ENCODE results near the gene PIK3R5.
"Not testable (repeated sequence)": the region's sequence is repeated elsewhere in the genome, so short reads cannot be mapped to it uniquely, and the experiment has no call there.

The PIK3R5 gene

GRCh38 chr17:8965394-8966168, at the start of gene PIK3R5:
Gene PIK3R5, minus strand, starts transcription at chr17:8965707. Its CDS starts 54,213 bp downstream, at chr17:8911494.
- no peak for DNase-seq (ENCODE audit: low spot score)

- no peak for DNase-seq (ENCODE audit: low spot score)
These were observed 45.5 kb upstream of the PIK3R5 start for GRCh38 chr17:9011001-9011400.

- DNase-seq (ENCODE audit: low spot score), result no peak
These were observed 44.2 kb upstream of the PIK3R5 start for GRCh38 chr17:9009737-9010136.

- DNase-seq (ENCODE audit: low spot score), result no peak
These were observed 43.6 kb upstream of the PIK3R5 start for GRCh38 chr17:9009096-9009495.

GRCh38 chr17:9007052-9007714, 41.7 kb upstream of the PIK3R5 start:
- DNase-seq (ENCODE audit: low spot score), result no peak

- DNase-seq (ENCODE audit: low spot score), result no peak
These were observed 40.8 kb upstream of the PIK3R5 start for GRCh38 chr17:9006175-9006767.

- no peak for DNase-seq (ENCODE audit: low spot score)
These were observed 39.4 kb upstream of the PIK3R5 start for GRCh38 chr17:9004961-9005285.

- DNase-seq (ENCODE audit: low spot score), result no peak
These were observed 38.8 kb upstream of the PIK3R5 start for GRCh38 chr17:9004132-9004960.

GRCh38 chr17:9003355-9004131, 38.0 kb upstream of the PIK3R5 start:
- DNase-seq (ENCODE audit: low spot score), result no peak

GRCh38 chr17:9002606-9003354, 37.3 kb upstream of the PIK3R5 start:
- no peak for DNase-seq (ENCODE audit: low spot score)

- no peak for DNase-seq (ENCODE audit: low spot score)
These were observed 36.7 kb upstream of the PIK3R5 start for GRCh38 chr17:9002227-9002605.

GRCh38 chr17:9001559-9001958, 36.1 kb upstream of the PIK3R5 start:
- no peak for DNase-seq (ENCODE audit: low spot score)

GRCh38 chr17:8997994-8998628, 32.6 kb upstream of the PIK3R5 start:
- DNase-seq (ENCODE audit: low spot score), result peak; percentile 56

- DNase-seq (ENCODE audit: low spot score), result no peak
These were observed 30.2 kb upstream of the PIK3R5 start for GRCh38 chr17:8995711-8996110.

GRCh38 chr17:8994319-8994718, 28.8 kb upstream of the PIK3R5 start:
- peak; percentile 15 for DNase-seq (ENCODE audit: low spot score)

GRCh38 chr17:8991514-8992285, 26.2 kb upstream of the PIK3R5 start:
- peak; percentile 56 for DNase-seq (ENCODE audit: low spot score)

- DNase-seq (ENCODE audit: low spot score), result not testable (repeated sequence)
These were observed 22.9 kb upstream of the PIK3R5 start for GRCh38 chr17:8988263-8988935.

GRCh38 chr17:8986295-8986694, 20.8 kb upstream of the PIK3R5 start:
- no peak for DNase-seq (ENCODE audit: low spot score)

GRCh38 chr17:8985054-8985701, 19.7 kb upstream of the PIK3R5 start:
- DNase-seq (ENCODE audit: low spot score), result no peak

Data from kidney capillary endothelial cell (primary cell).